ENCODE data around the gene MEPCE. TPM values are rescaled to one million over a fixed set of nuclear protein-coding genes. Genes with fewer than 3 reads are reported as not detected.

The MEPCE gene
- total RNA-seq, 1 donor from 2014 or later: 38.3 TPM

- Histone ChIP-seq H3K9me3 (no peaks in the 10 kb centered on the region), H3K4me3 (no peak overlapping the region), H3K27ac (no peak overlapping the region), H3K27me3 (no peaks in the 10 kb centered on the region), H3K4me1 (no peaks in the 10 kb centered on the region), H3K36me3 (no peaks in the 10 kb centered on the region)
- intact Hi-C loops (cut with DNase I): no loop called here
- DNase-seq (ENCODE audit: extremely low spot score in 2 of 2): no peak
- no peak for TF ChIP-seq POLR2A (IDR thresholded peaks at IDR 0.05)
Observed at GRCh38 chr7:100398239-100398638, 31.4 kb upstream of the MEPCE start.

GRCh38 chr7:100400041-100400440 lies 29.6 kb upstream of the MEPCE start:
- Histone ChIP-seq H3K4me3 (no peak overlapping the region), H3K4me1 (no peaks in the 10 kb centered on the region), H3K27ac (no peak overlapping the region), H3K36me3 (no peaks in the 10 kb centered on the region), H3K9me3 (no peaks in the 10 kb centered on the region), H3K27me3 (no peaks in the 10 kb centered on the region)
- intact Hi-C loops (cut with DNase I): no loop called here
- TF ChIP-seq POLR2A (IDR thresholded peaks at IDR 0.05) (no peak), CTCF (IDR thresholded peaks at IDR 0.05) (no peak), POLR2AphosphoS5 (IDR thresholded peaks at IDR 0.05; ENCODE audit: insufficient read depth in 1 of 2, low read depth in 1 of 2) (no peak)
- DNase-seq (ENCODE audit: extremely low spot score in 2 of 2): no peak

GRCh38 chr7:100400656-100401055 lies 29.0 kb upstream of the MEPCE start:
- H3K27me3 ChIP-seq: no peaks in the 10 kb centered on the region
- intact Hi-C loops (cut with DNase I): no loop called here
- TF ChIP-seq CTCF (IDR thresholded peaks at IDR 0.05) (no peak), POLR2AphosphoS5 (IDR thresholded peaks at IDR 0.05; ENCODE audit: insufficient read depth in 1 of 2, low read depth in 1 of 2) (no peak), POLR2A (IDR thresholded peaks at IDR 0.05) (no peak)
- no peak overlapping the region for H3K27ac ChIP-seq
- DNase-seq (ENCODE audit: extremely low spot score in 2 of 2): no peak
- H3K9me3 ChIP-seq: no peaks in the 10 kb centered on the region
- H3K4me1 ChIP-seq: no peaks in the 10 kb centered on the region
- H3K4me3 ChIP-seq: no peak overlapping the region
- no peaks in the 10 kb centered on the region for H3K36me3 ChIP-seq

GRCh38 chr7:100401811-100402210 lies 27.8 kb upstream of the MEPCE start:
- no peaks in the 10 kb centered on the region for H3K4me1 ChIP-seq
- intact Hi-C loops (cut with DNase I): no loop called here
- no peak for DNase-seq (ENCODE audit: extremely low spot score in 2 of 2)
- H3K27ac ChIP-seq: no peak overlapping the region
- H3K9me3 ChIP-seq: no peaks in the 10 kb centered on the region
- H3K4me3 ChIP-seq: no peak overlapping the region
- H3K27me3 ChIP-seq: no peaks in the 10 kb centered on the region
- H3K36me3 ChIP-seq: no peaks in the 10 kb centered on the region
- no peak for TF ChIP-seq POLR2A (IDR thresholded peaks at IDR 0.05)
- no peak for TF ChIP-seq POLR2AphosphoS5 (IDR thresholded peaks at IDR 0.05; ENCODE audit: insufficient read depth in 1 of 2, low read depth in 1 of 2)
- TF ChIP-seq CTCF (IDR thresholded peaks at IDR 0.05): no peak

- Histone ChIP-seq H3K9me3 (no peaks in the 10 kb centered on the region), H3K4me3 (no peak overlapping the region), H3K27ac (no peak overlapping the region), H3K4me1 (no peaks in the 10 kb centered on the region), H3K27me3 (no peaks in the 10 kb centered on the region), H3K36me3 (no peaks in the 10 kb centered on the region)
- DNase-seq (ENCODE audit: extremely low spot score in 2 of 2): no peak
- intact Hi-C loops (cut with DNase I): no loop called here
- TF ChIP-seq CTCF (IDR thresholded peaks at IDR 0.05) (no peak), POLR2AphosphoS5 (IDR thresholded peaks at IDR 0.05; ENCODE audit: insufficient read depth in 1 of 2, low read depth in 1 of 2) (no peak), POLR2A (IDR thresholded peaks at IDR 0.05) (no peak)
Observed at GRCh38 chr7:100402241-100402640, 27.4 kb upstream of the MEPCE start.

- DNase-seq (ENCODE audit: extremely low spot score in 2 of 2): no peak
- no peak overlapping the region for H3K4me3 ChIP-seq
- TF ChIP-seq POLR2AphosphoS5 (IDR thresholded peaks at IDR 0.05; ENCODE audit: insufficient read depth in 1 of 2, low read depth in 1 of 2) (no peak), CTCF (IDR thresholded peaks at IDR 0.05) (no peak), POLR2A (IDR thresholded peaks at IDR 0.05) (no peak)
- no peaks in the 10 kb centered on the region for H3K4me1 ChIP-seq
- no peaks in the 10 kb centered on the region for H3K36me3 ChIP-seq
- H3K27ac ChIP-seq: no peak overlapping the region
- intact Hi-C loops (cut with DNase I): no loop called here
- H3K27me3 ChIP-seq: no peaks in the 10 kb centered on the region
- H3K9me3 ChIP-seq: no peaks in the 10 kb centered on the region
Observed at GRCh38 chr7:100406767-100407166, 22.9 kb upstream of the MEPCE start.
